B cell (primary cell): ENCODE measurements around the gene TSPAN18. TPM values are rescaled to one million over a fixed set of nuclear protein-coding genes. Genes with fewer than 3 reads are reported as not detected.

Experiments
- ATAC-seq: fragments of 200-7000 bp; cut with Tn5 transposase; one replicate; pipeline ENCODE4 v1.10.0; 2021; ENCODE audit warnings: low read depth, mild to moderate bottlenecking, moderate number of reproducible peaks, moderate library complexity
- CTCF ChIA-PET: fragments of 350-600 bp; sonication (Branson Sonifier 250); formaldehyde crosslinking; loops from one replicate; lab custom pipeline; 2021; ENCODE audit warnings: antibody characterized with exemption, inconsistent platforms; lab: Charles Lee
- POLR2A ChIA-PET: fragments of 350-600 bp; sonication (Branson Sonifier 250); formaldehyde crosslinking; loops from one replicate; lab custom pipeline; 2021; ENCODE audit warnings: antibody characterized with exemption; lab: Charles Lee
- DNase-seq: peaks from one replicate; pipeline ENCODE4 v3.0.0; 2013
- H2AFZ ChIP-seq: 2 replicates; pipeline ENCODE4 v1.6.1; 2012; ENCODE audit warnings: mild to moderate bottlenecking, low read depth, low read length; ENCODE audit not compliant: insufficient read depth, poor library complexity, severe bottlenecking
- H3K27ac ChIP-seq, 2 donors: 1 replicate in 1 of 2; 2 replicates in 1 of 2; pipeline ENCODE4 v1.5.1; 2012 to 2013; ENCODE audit warnings: low read length in 2 of 2, mild to moderate bottlenecking in 2 of 2, moderate library complexity in 1 of 2
- H3K27me3 ChIP-seq, 4 experiments: fragments of 200-600 bp in 1 of 4; sonication (generic) in 1 of 4; replicated peaks in 1 of 4; 1 replicate in 2 of 4; 2 replicates in 2 of 4; pipeline versions ENCODE4 v1.6.1 to v1.7.0; 2013 to 2016; ENCODE audit warnings: low read length in 3 of 4, mild to moderate bottlenecking in 2 of 4, mixed read lengths in 1 of 4, moderate library complexity in 1 of 4; ENCODE audit not compliant: insufficient read depth in 4 of 4, control insufficient read depth in 3 of 4; ENCODE audit errors: control extremely low read depth in 1 of 4
- H3K36me3 ChIP-seq, 2 experiments: replicated peaks in 1 of 2; 1 replicate in 1 of 2; 2 replicates in 1 of 2; pipeline versions ENCODE4 v1.6.1 to v1.7.1; 2013; ENCODE audit warnings: low read length in 1 of 2; ENCODE audit not compliant: insufficient read depth in 2 of 2, control insufficient read depth in 1 of 2; ENCODE audit errors: control extremely low read depth in 1 of 2, extremely low read depth in 1 of 2
- H3K4me1 ChIP-seq, 2 donors: fragments of 200-600 bp in 1 of 2; sonication (generic) in 1 of 2; 1 replicate in 1 of 2; 2 replicates in 1 of 2; pipeline versions ENCODE4 v1.5.1 to v1.6.1; 2013 to 2017; ENCODE audit warnings: low read length in 2 of 2; ENCODE audit not compliant: control insufficient read depth in 2 of 2, insufficient read depth in 2 of 2
- H3K4me2 ChIP-seq: replicated peaks from 2 replicates; pipeline ENCODE3; 2012; ENCODE audit warnings: mild to moderate bottlenecking, low read depth, low read length; ENCODE audit not compliant: poor library complexity, severe bottlenecking
- H3K4me3 ChIP-seq, 5 experiments: fragments of 200-600 bp in 1 of 5; sonication (generic) in 1 of 5; 1 replicate in 3 of 5; 2 replicates in 2 of 5; pipeline versions ENCODE4 v1.5.1 to v1.7.0; 2011 to 2016; ENCODE audit warnings: low read length in 4 of 5, mild to moderate bottlenecking in 4 of 5, low read depth in 2 of 5, control low read depth in 1 of 5, moderate library complexity in 1 of 5; ENCODE audit not compliant: insufficient read depth in 1 of 5; ENCODE audit errors: control extremely low read depth in 1 of 5, extremely low read depth in 1 of 5
- H3K79me2 ChIP-seq: fragments of 200-600 bp; sonication (generic); one replicate; pipeline ENCODE4 v1.6.0; 2016; ENCODE audit warnings: low read length; ENCODE audit not compliant: control insufficient read depth, insufficient read depth
- H3K9ac ChIP-seq: fragments of 200-600 bp; sonication (generic); 2 replicates; pipeline ENCODE4 v1.6.1; 2017; ENCODE audit warnings: mild to moderate bottlenecking, low read length, moderate library complexity
- H3K9me3 ChIP-seq, 3 donors: one replicate each; pipeline versions ENCODE4 v1.6.1 to v1.7.1; 2013; ENCODE audit warnings: low read length in 2 of 3; ENCODE audit not compliant: control insufficient read depth in 2 of 3, insufficient read depth in 1 of 3; ENCODE audit errors: control extremely low read depth in 1 of 3
- H4K20me1 ChIP-seq: 2 replicates; pipeline ENCODE4 v1.6.0; 2012; ENCODE audit warnings: mild to moderate bottlenecking, low read length; ENCODE audit not compliant: insufficient read depth, control insufficient read depth, poor library complexity, severe bottlenecking
- H3K27ac Mint-ChIP-seq: one replicate; pipeline ENCODE4 v1.8.0; 2021; ENCODE audit warnings: mixed read lengths
- H3K27me3 Mint-ChIP-seq: one replicate; pipeline ENCODE4 v1.8.0; 2021; ENCODE audit warnings: mixed read lengths
- H3K4me1 Mint-ChIP-seq: one replicate; pipeline ENCODE4 v1.8.0; 2021; ENCODE audit warnings: mixed read lengths
- H3K4me3 Mint-ChIP-seq: one replicate; pipeline ENCODE4 v1.8.0; 2021; ENCODE audit warnings: mixed read lengths
- H3K9me3 Mint-ChIP-seq: one replicate; pipeline ENCODE4 v1.8.0; 2022; ENCODE audit warnings: mixed read lengths; ENCODE audit not compliant: insufficient read depth
- CTCF ChIP-seq: fragments of 200-600 bp; IDR thresholded peaks from one replicate; pipeline ENCODE4 v1.8.0; 2022; ENCODE audit warnings: antibody characterized with exemption, mild to moderate bottlenecking
- EZH2 ChIP-seq: IDR thresholded peaks from 2 replicates; pipeline ENCODE4 v1.6.1; 2012; ENCODE audit warnings: borderline replicate concordance, low read depth, mild to moderate bottlenecking, moderate library complexity, low read length; ENCODE audit not compliant: insufficient read depth, poor library complexity, severe bottlenecking
- WGBS: methylation state at CpG from one replicate; pipeline ENCODE4 v1.1.5; 2013; ENCODE audit warnings: missing lambda C conversion rate; ENCODE audit not compliant: insufficient coverage; 5-methylcytosine and 5-hydroxymethylcytosine counted together
- intact Hi-C: fragments of 100-400 bp; cut with micrococcal nuclease; formaldehyde crosslinking; loops from one replicate; pipeline ENCODE4 v1.10.0; 2022
- polyA plus RNA-seq: library from polyadenylated mRNA; depleted of rRNA; stranded (reverse); fragments of >200 nt; gene quantifications from 2 replicates; pipeline ENCODE4 v1.2.3, GENCODE V29; 2012
- total RNA-seq, 2 donors: library from RNA; stranded (reverse); fragments of 120-200 nt in 1 of 2; gene quantifications; 1 replicate in 1 of 2; 2 replicates in 1 of 2; pipeline versions ENCODE4 v1.2.3 to v1.2.4, GENCODE V29; 2013 to 2022

TSPAN18 gene
- total and polyA plus RNA-seq, 2 donors (not counting 1 experiment from before 2014, with no cell fraction given): 0.75 to 2.0 TPM

GRCh38 chr11:44814881-44815592 is 88.3 kb downstream of the TSPAN18 start:
- WGBS: 58% methylated on average over 5 of the region's 5 CpGs
- no peaks in the 10 kb centered on the region for H4K20me1 ChIP-seq
- H3K36me3 ChIP-seq: no peaks in the 10 kb centered on the region
- Mint-ChIP-seq H3K4me3 (no peak overlapping the region), H3K27me3 (no peaks in the 10 kb centered on the region), H3K27ac (no peak overlapping the region), H3K9me3 (no peaks in the 10 kb centered on the region), H3K4me1 (no peaks in the 10 kb centered on the region)
- no peak overlapping the region for H3K9ac ChIP-seq
- ChIA-PET POLR2A (no interaction called here), CTCF (no interaction called here)
- no peak overlapping the region for H3K4me2 ChIP-seq
- H3K4me3 ChIP-seq: no peak overlapping the region
- no peaks in the 10 kb centered on the region for H3K4me1 ChIP-seq
- TF ChIP-seq CTCF (no peak), EZH2 (no peak)
- ATAC-seq (no peak), DNase-seq (no peak)
- H3K79me2 ChIP-seq: no peaks in the 10 kb centered on the region
- H3K9me3 ChIP-seq: no peaks in the 10 kb centered on the region
- H3K27ac ChIP-seq: no peak overlapping the region
- H3K27me3 ChIP-seq: no peaks in the 10 kb centered on the region
- no peak overlapping the region for H2AFZ ChIP-seq
- intact Hi-C loops: no loop called here

DNA sequence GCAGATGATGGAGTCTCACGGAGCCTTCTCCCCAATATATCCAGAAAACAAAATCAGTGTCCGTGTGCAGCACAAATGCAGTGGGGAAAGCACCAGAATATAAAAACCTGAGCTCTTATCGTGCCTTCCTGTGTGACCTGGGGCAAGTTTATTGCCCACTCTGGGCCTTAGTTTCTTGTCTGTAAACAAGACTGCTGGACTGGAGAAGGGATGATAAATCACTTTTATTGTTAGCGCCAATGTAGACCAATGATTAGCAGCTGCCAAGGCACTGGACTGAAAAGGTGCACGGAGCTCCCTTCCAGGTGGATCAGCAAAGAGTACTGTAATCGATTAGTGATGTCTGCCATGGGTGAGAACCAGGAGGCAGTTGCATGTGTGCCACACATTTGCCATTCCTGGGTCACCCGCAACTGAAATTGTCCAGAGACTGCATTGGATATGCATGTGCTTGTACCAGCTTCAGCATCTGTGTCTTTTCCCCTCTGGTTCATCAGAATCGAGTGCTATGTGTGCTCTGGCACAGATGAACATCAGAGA is 89.2 kb downstream of the TSPAN18 start:
- H3K27ac Mint-ChIP-seq: no peak overlapping the region
- CTCF ChIA-PET: no interaction called here
- no peaks in the 10 kb centered on the region for H3K79me2 ChIP-seq
- H3K27me3 Mint-ChIP-seq: no peaks in the 10 kb centered on the region
- H3K4me3 ChIP-seq: no peak overlapping the region
- no peaks in the 10 kb centered on the region for H3K9me3 Mint-ChIP-seq
- H3K9me3 ChIP-seq: no peaks in the 10 kb centered on the region
- no peaks in the 10 kb centered on the region for H3K4me1 Mint-ChIP-seq
- POLR2A ChIA-PET: no interaction called here
- intact Hi-C loops: no loop called here
- DNase-seq (no peak), ATAC-seq (no peak)
- no peak overlapping the region for H3K4me3 Mint-ChIP-seq
- H4K20me1 ChIP-seq: no peaks in the 10 kb centered on the region
- H3K9ac ChIP-seq: no peak overlapping the region
- no peaks in the 10 kb centered on the region for H3K27me3 ChIP-seq
- H2AFZ ChIP-seq: no peak overlapping the region
- H3K4me1 ChIP-seq: no peaks in the 10 kb centered on the region
- H3K36me3 ChIP-seq: no peaks in the 10 kb centered on the region
- no peak for TF ChIP-seq CTCF
- TF ChIP-seq EZH2: no peak
- H3K4me2 ChIP-seq: no peak overlapping the region
- no peak overlapping the region for H3K27ac ChIP-seq
- 92% methylated on average over 6 of the region's 8 CpGs for WGBS
